ENCODE measurements around the gene ENTREP1.
A peak's percentile ranks its signal among the peaks of the same experiment; 100 is the strongest.
"Not testable (repeated sequence)": the region's sequence is repeated elsewhere in the genome, so short reads cannot be mapped to it uniquely, and the experiment has no call there.

Gene ENTREP1

GRCh38 chr9:69324549-69325401 lies at the start of gene ENTREP1:
Gene ENTREP1, plus strand, starts transcription at chr9:69325215. Its CDS starts 95 bp downstream, at chr9:69325310.
- DNase-seq (ENCODE audit: low read depth) = peak; percentile 2

- DNase-seq (ENCODE audit: low read depth) = no peak
Measured at GRCh38 chr9:69276775-69277174, 48.2 kb upstream of the ENTREP1 start.

- no peak for DNase-seq (ENCODE audit: low read depth)
Measured at GRCh38 chr9:69279084-69279731, 45.8 kb upstream of the ENTREP1 start.

GRCh38 chr9:69279733-69280132 lies 45.3 kb upstream of the ENTREP1 start:
- no peak for DNase-seq (ENCODE audit: low read depth)

GRCh38 chr9:69283003-69283402 lies 42.0 kb upstream of the ENTREP1 start:
- DNase-seq (ENCODE audit: low read depth) = no peak

- no peak for DNase-seq (ENCODE audit: low read depth)
Measured at GRCh38 chr9:69292078-69292477, 32.9 kb upstream of the ENTREP1 start.

GRCh38 chr9:69293156-69293555 lies 31.9 kb upstream of the ENTREP1 start:
- DNase-seq (ENCODE audit: low read depth) = no peak

GRCh38 chr9:69295872-69296552 lies 29.0 kb upstream of the ENTREP1 start:
- DNase-seq (ENCODE audit: low read depth) = peak; percentile 6

GRCh38 chr9:69297300-69297980 lies 27.6 kb upstream of the ENTREP1 start:
- no peak for DNase-seq (ENCODE audit: low read depth)

- DNase-seq (ENCODE audit: low read depth) = no peak
Measured at GRCh38 chr9:69299315-69299714, 25.7 kb upstream of the ENTREP1 start.

- DNase-seq (ENCODE audit: low read depth) = no peak
Measured at GRCh38 chr9:69299826-69300225, 25.2 kb upstream of the ENTREP1 start.

- no peak for DNase-seq (ENCODE audit: low read depth)
Measured at GRCh38 chr9:69303331-69303730, 21.7 kb upstream of the ENTREP1 start.

GRCh38 chr9:69306895-69307445 lies 18.0 kb upstream of the ENTREP1 start:
- not testable (repeated sequence) for DNase-seq (ENCODE audit: low read depth)

- no peak for DNase-seq (ENCODE audit: low read depth)
Measured at GRCh38 chr9:69307446-69308205, 17.4 kb upstream of the ENTREP1 start.

- no peak for DNase-seq (ENCODE audit: low read depth)
Measured at GRCh38 chr9:69308206-69308931, 16.6 kb upstream of the ENTREP1 start.

- DNase-seq (ENCODE audit: low read depth) = no peak
Measured at GRCh38 chr9:69313175-69313574, 11.8 kb upstream of the ENTREP1 start.

GRCh38 chr9:69314547-69314946 lies 10.5 kb upstream of the ENTREP1 start:
- no peak for DNase-seq (ENCODE audit: low read depth)

GRCh38 chr9:69317081-69317480 lies 7.9 kb upstream of the ENTREP1 start:
- DNase-seq (ENCODE audit: low read depth) = no peak

GRCh38 chr9:69317894-69318293 lies 7.1 kb upstream of the ENTREP1 start:
- DNase-seq (ENCODE audit: low read depth) = no peak

- no peak for DNase-seq (ENCODE audit: low read depth)
Measured at GRCh38 chr9:69319324-69320025, 5.5 kb upstream of the ENTREP1 start.

Measured in amniotic epithelial cell (primary cell).